HG02981 (cell line): ENCODE measurements around the gene FUT9.
"Not testable (repeated sequence)": the region's sequence is repeated elsewhere in the genome, so short reads cannot be mapped to it uniquely, and the experiment has no call there.

Experiments
- ATAC-seq: cut with Tn5 transposase; IDR thresholded peaks from one replicate; pipeline ENCODE4 v1.9.1; 2021; ENCODE audit warnings: mild to moderate bottlenecking, moderate library complexity; ENCODE audit not compliant: unreplicated experiment

The FUT9 gene

DNA sequence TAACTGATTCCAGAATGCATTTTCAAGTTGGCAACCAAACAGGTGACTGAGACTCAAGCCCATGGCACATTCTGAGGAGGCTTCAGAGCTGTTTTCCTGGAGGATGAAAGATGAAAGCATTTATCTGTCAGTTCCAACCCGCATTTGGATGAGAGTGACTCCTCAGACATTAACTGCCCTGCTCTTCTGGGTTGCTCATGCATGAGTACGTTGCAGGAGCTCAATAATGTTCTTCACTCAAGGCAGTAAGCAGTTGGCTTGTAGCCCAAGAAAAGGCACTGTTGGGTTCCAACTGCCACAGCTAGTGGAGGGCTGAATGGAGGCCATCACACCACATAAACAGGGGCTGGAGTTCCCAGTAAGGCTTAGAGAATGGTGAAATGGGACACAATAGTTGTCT is 155.3 kb downstream of the FUT9 start:
- no peak for ATAC-seq

DNA sequence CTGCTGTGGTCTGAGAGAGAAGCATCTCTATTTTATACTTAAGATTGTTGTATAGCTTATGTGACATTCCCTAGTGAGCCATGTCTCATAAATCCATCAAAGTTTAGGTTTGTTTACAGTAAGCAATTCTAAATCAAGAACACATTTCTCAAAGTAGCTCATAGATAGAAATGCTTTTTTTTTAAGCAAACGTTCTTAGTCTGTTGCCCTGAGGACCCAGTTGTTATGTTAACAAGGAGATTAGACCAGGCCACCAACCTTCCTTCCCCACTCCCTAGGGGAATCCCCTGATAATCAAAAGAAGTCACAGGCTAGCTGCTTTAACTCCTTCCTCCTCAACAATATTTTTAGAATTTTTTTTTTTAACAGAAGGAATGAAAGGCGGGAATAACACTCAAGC is 169.0 kb downstream of the FUT9 start:
- ATAC-seq, result no peak

DNA sequence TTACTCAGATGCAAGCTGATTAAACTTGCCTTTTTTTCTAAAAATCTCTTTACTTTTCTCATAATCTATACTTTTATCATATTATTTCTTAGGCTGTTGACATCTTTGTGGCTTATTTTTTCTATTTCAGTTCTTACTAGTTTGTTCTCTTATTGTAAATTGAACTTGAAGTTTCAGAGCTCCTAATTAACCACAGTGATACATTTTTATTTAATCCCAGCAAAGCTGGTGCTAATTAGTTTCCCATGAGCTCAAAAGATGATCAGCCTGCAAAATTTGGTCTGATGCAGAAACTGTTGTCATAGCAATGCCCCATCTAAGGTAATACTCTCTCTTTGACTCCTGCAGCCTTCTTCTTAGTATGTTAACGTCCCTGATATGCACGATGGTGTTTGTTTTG is 170.3 kb downstream of the FUT9 start:
- no peak for ATAC-seq

GRCh38 chr6:96186516-96187195 is 170.9 kb downstream of the FUT9 start:
- ATAC-seq, result no peak

- no peak for ATAC-seq
Observed at GRCh38 chr6:96194675-96195074, 178.9 kb downstream of the FUT9 start.

- no peak for ATAC-seq
Observed at GRCh38 chr6:96195272-96195671, 179.5 kb downstream of the FUT9 start.

- no peak for ATAC-seq
Observed at GRCh38 chr6:96196633-96197032, 180.9 kb downstream of the FUT9 start.

DNA sequence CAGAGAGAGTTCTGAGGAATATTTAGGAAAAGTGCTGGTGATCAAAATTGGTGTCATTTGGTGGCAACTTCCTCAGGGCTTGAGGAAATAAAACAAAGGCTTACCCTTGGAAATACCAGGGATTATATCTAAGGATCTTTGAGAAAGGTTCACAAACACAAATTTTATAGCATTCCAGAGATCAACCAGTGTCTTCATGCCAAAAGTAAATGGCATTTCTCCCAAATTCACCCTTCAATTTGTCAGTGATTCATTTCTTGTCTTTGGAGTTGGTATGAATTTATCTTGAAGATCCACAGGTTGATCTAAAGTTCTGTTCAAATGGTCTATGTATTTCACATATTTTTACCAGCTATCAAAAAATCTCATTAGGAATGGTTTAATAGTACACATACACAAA is 181.5 kb downstream of the FUT9 start:
- no peak for ATAC-seq

- ATAC-seq, result no peak
Observed at GRCh38 chr6:96202571-96202970, 186.8 kb downstream of the FUT9 start.

DNA sequence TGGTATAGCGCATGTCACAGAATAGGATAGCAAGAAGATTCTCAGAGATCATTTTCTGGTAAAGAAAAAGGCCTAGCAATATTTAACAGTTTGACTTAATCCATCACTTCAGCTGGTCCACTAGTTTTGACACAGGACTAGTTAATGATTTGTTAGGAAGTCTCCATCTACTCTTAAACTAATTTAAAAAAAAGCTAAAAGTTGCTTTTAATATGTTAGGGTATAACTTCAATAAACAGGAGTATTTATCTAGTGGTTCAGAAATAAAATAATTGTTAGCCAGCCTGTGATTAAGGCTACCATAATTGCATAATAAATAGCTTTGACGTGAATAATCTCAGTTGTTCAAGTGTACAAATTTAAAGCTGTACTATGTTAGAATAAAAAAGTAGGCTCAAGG is 195.6 kb downstream of the FUT9 start:
- ATAC-seq, result no peak

GRCh38 chr6:96212066-96212465 is 196.3 kb downstream of the FUT9 start:
- no peak for ATAC-seq

GRCh38 chr6:96213784-96214183 is 198.0 kb downstream of the FUT9 start:
- no peak for ATAC-seq

- ATAC-seq, result no peak
Observed at GRCh38 chr6:96223695-96224094, 207.9 kb downstream of the FUT9 start.

- no peak for ATAC-seq
Observed at GRCh38 chr6:96227135-96227534, 211.4 kb downstream of the FUT9 start.

GRCh38 chr6:96234444-96234843 is 218.7 kb downstream of the FUT9 start:
- ATAC-seq, result no peak

GRCh38 chr6:96235927-96236326 is 220.2 kb downstream of the FUT9 start:
- ATAC-seq, result no peak

- no peak for ATAC-seq
Observed at GRCh38 chr6:96236471-96236870, 220.7 kb downstream of the FUT9 start.

- no peak for ATAC-seq
Observed at GRCh38 chr6:96237638-96238347, 222.0 kb downstream of the FUT9 start.

DNA sequence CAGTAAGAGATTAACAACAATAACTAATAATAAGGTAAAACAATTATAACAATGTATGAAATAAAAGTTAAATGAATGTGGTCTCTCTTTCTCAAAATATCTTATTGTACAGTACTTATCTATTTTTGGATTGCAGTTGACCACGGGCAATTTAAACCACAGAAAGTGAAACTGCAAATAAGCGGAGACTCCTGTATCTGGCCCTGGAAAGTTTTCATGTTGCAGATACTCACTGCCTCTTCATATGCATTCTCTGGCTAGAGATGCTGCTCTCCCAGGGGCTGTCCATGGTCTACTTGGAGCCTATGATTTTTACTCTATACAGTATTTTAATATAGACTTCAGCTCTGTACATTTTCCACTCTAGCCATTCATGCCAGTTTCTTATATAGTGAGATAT is 230.8 kb downstream of the FUT9 start:
- no peak for ATAC-seq

DNA sequence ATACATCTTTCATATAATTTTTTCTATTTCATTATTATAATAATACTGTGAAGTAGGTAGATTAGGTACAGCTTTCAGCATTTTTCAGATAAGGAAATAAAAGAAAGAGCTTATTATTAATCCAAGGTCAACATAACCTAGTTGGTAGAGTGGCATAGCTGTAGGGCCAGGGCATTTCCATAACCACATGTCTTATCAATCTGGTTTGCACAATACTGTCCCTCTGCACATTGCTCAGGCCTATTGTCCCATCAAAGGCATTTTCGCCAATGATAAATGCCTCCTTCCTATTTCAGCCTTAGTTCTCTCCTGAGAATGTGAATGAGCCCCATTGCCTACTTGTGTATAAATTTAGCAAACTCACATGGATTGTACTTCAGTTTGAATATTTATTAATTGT is 234.0 kb downstream of the FUT9 start:
- no peak for ATAC-seq

DNA sequence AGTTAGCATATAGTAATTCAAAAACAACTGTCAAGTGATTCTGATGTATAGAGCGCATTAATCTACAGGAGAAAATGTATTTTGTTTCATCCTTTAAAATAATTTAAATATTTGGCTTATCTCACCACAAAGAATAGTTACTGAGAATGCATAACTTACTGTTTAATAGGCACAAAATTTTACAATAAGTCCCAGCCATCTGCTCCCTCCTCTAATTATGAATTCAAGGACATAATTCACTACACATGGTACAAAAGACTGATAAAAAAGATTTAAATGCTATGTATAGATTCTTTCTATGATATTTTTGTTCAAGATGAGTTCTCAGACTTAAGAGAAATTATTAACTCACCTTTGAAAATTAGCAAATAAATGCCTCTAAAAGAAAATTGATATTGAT is 242.0 kb downstream of the FUT9 start:
- no peak for ATAC-seq

DNA sequence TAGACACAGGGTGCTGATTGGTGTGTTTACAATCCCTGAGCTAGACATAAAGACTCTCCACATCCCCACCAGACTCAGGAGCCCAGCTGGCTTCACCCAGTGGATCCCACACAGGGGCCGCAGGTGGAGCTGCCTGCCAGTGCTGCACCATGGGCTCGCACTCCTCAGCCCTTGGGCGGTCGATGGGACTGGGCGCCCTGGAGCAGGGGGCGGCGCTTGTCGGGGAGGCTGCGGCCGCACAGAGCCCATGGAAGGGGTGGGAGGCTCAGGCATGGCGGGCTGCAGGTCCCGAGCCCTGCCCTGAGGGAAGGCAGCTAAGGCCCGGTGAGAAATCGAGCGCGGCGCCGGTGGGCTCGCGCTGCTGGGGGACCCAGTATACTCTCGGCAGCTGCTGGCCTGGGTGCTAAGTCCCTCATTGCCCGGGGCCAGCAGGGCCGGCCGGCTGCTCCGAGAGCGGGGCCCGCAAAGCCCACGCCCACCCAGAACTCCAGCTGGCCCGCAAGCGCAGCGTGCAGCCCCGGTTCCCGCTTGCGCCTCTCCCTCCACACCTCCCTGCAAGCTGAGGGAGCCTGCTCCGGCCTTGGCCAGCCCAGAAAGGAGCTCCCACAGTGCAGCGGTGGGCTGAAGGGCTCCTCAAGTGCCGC is 245.1 kb downstream of the FUT9 start:
- not testable (repeated sequence) for ATAC-seq
